ENCODE measurements around the gene RAD54L.

GRCh38 chr1:46205141-46205540, 42.4 kb upstream of the RAD54L start:
- no peak for TF ChIP-seq CTCF (IDR thresholded peaks at IDR 0.05)
- TF ChIP-seq POLR2A (IDR thresholded peaks at IDR 0.05) = no peak
- TF ChIP-seq POLR2AphosphoS5 (IDR thresholded peaks at IDR 0.05) = no peak

All from breast epithelium (tissue), 3 donors.